GM23338 (cell line): ENCODE results near the gene RAB7B. TPM values are rescaled to one million over a fixed set of nuclear protein-coding genes. Genes with fewer than 3 reads are reported as not detected.

Source experiments
- ATAC-seq: fragments of 200-7000 bp; cut with Tn5 transposase; 3 replicates; pipeline ENCODE4 v1.9.1; 2020
- DNase-seq: peaks from one replicate; pipeline ENCODE4 v3.0.0-alpha.2; 2015; ENCODE audit warnings: low spot score
- H2AFZ ChIP-seq: fragments of 200-600 bp; sonication (generic); 2 replicates; pipeline ENCODE4 v1.8.0; 2016; ENCODE audit warnings: antibody characterized with exemption, mild to moderate bottlenecking, moderate library complexity
- H3F3A ChIP-seq: fragments of 200-600 bp; sonication (generic); replicated peaks from 2 replicates; pipeline ENCODE4 v1.8.0; 2017; ENCODE audit warnings: antibody characterized with exemption, mixed run types, low read depth
- H3K27ac ChIP-seq: fragments of 200-600 bp; sonication (generic); 2 replicates; pipeline ENCODE4 v1.6.1; 2016; ENCODE audit warnings: low read depth
- H3K27me3 ChIP-seq: fragments of 200-600 bp; sonication (generic); 2 replicates; pipeline ENCODE4 v1.8.0; 2016; ENCODE audit warnings: mild to moderate bottlenecking, mixed run types, moderate library complexity; ENCODE audit not compliant: insufficient read depth
- H3K36me3 ChIP-seq: fragments of 200-600 bp; sonication (generic); 2 replicates; pipeline ENCODE4 v1.8.0; 2016; ENCODE audit warnings: mild to moderate bottlenecking; ENCODE audit not compliant: insufficient read depth
- H3K4me1 ChIP-seq: fragments of 200-600 bp; sonication (generic); 2 replicates; pipeline ENCODE4 v1.8.0; 2016; ENCODE audit warnings: mild to moderate bottlenecking, moderate library complexity; ENCODE audit not compliant: insufficient read depth
- H3K4me2 ChIP-seq: fragments of 200-600 bp; sonication (generic); 2 replicates; pipeline ENCODE4 v1.7.1; 2017; ENCODE audit warnings: mixed run types
- H3K4me3 ChIP-seq: fragments of 200-600 bp; sonication (generic); 2 replicates; pipeline ENCODE4 v1.6.1; 2016; ENCODE audit warnings: mixed run types
- H3K79me2 ChIP-seq: fragments of 200-600 bp; sonication (generic); replicated peaks from 2 replicates; pipeline ENCODE4 v1.8.0; 2017; ENCODE audit warnings: mild to moderate bottlenecking; ENCODE audit not compliant: insufficient read depth
- H3K9me2 ChIP-seq: fragments of 200-600 bp; sonication (generic); 2 replicates; pipeline ENCODE4 v1.8.0; 2017; ENCODE audit not compliant: insufficient read depth
- H4K20me1 ChIP-seq: fragments of 200-600 bp; sonication (generic); replicated peaks from 2 replicates; pipeline ENCODE4 v1.8.0; 2017; ENCODE audit warnings: mild to moderate bottlenecking; ENCODE audit not compliant: insufficient read depth
- H3K27ac Mint-ChIP-seq: 2 replicates; pipeline ENCODE4 v1.8.0; 2020; ENCODE audit warnings: inconsistent platforms, mild to moderate bottlenecking, moderate library complexity, mixed read lengths
- H3K27me3 Mint-ChIP-seq: 3 replicates; pipeline ENCODE4 v1.8.0; 2022; ENCODE audit warnings: low read depth, mild to moderate bottlenecking, moderate library complexity, mixed read lengths, inconsistent platforms; ENCODE audit not compliant: insufficient read depth, poor library complexity
- H3K36me3 Mint-ChIP-seq: 3 replicates; pipeline ENCODE4 v1.8.0; 2021; ENCODE audit warnings: low read depth, mild to moderate bottlenecking, inconsistent platforms, moderate library complexity, mixed read lengths
- H3K4me1 Mint-ChIP-seq: 3 replicates; pipeline ENCODE4 v1.8.0; 2020; ENCODE audit warnings: mild to moderate bottlenecking, inconsistent platforms, mixed read lengths
- H3K4me3 Mint-ChIP-seq: 3 replicates; pipeline ENCODE4 v1.8.0; 2021; ENCODE audit warnings: moderate library complexity, mild to moderate bottlenecking, inconsistent platforms, mixed read lengths
- H3K9me3 Mint-ChIP-seq: 3 replicates; pipeline ENCODE4 v1.8.0; 2020; ENCODE audit warnings: moderate library complexity, mild to moderate bottlenecking, inconsistent platforms, mixed read lengths
- CREB1 ChIP-seq: fragments of 250-450 bp; sonication (Bioruptor Pico); IDR thresholded peaks from 2 replicates; pipeline ENCODE4 v1.5.0; 2020; ENCODE audit warnings: low read depth, mild to moderate bottlenecking, moderate library complexity
- CTCF ChIP-seq, 2 experiments: fragments of 200-600 bp in 1 of 2; sonication (generic) in 1 of 2; conservative IDR thresholded peaks; 2 replicates each; pipeline versions ENCODE4 v1.5.1 to v1.6.1; 2016 to 2017; ENCODE audit warnings: antibody characterized with exemption in 2 of 2, low read depth in 2 of 2, mild to moderate bottlenecking in 2 of 2, moderate library complexity in 1 of 2
- EZH2 ChIP-seq: fragments of 200-600 bp; sonication (generic); IDR thresholded peaks from one replicate; pipeline ENCODE4 v1.8.0; 2017; ENCODE audit warnings: antibody characterized with exemption, mild to moderate bottlenecking, low read depth; ENCODE audit not compliant: unreplicated experiment
- EZH2phosphoT487 ChIP-seq: fragments of 200-600 bp; sonication (generic); IDR thresholded peaks from one replicate; pipeline ENCODE4 v1.8.1; 2018; ENCODE audit warnings: antibody characterized with exemption; ENCODE audit not compliant: unreplicated experiment
- JUNB ChIP-seq: IDR thresholded peaks from one replicate; pipeline ENCODE4 v1.6.1; 2016; ENCODE audit warnings: antibody characterized with exemption; ENCODE audit not compliant: unreplicated experiment
- NANOG ChIP-seq: IDR thresholded peaks from 2 replicates; pipeline ENCODE4 v1.6.1; 2016; ENCODE audit warnings: antibody characterized with exemption, borderline replicate concordance
- POLR2AphosphoS5 ChIP-seq: IDR thresholded peaks from 2 replicates; pipeline ENCODE4 v1.6.1; 2016; ENCODE audit warnings: antibody characterized with exemption, low read depth
- REST ChIP-seq: IDR thresholded peaks from one replicate; pipeline ENCODE4 v1.6.1; 2018; ENCODE audit warnings: antibody characterized with exemption; ENCODE audit not compliant: unreplicated experiment
- STAT1 ChIP-seq: IDR thresholded peaks from one replicate; pipeline ENCODE4 v1.6.1; 2016; ENCODE audit warnings: antibody characterized with exemption; ENCODE audit not compliant: unreplicated experiment
- ZNF114 ChIP-seq: fragments of 250-450 bp; sonication (Bioruptor Pico); IDR thresholded peaks from 2 replicates; pipeline ENCODE4 v1.5.0; 2020; ENCODE audit warnings: mild to moderate bottlenecking, moderate library complexity
- ZNF331 ChIP-seq: fragments of 250-450 bp; sonication (Bioruptor Pico); IDR thresholded peaks from 2 replicates; pipeline ENCODE4 v1.5.0; 2020; ENCODE audit warnings: low read depth, mild to moderate bottlenecking, moderate library complexity
- ZNF462 ChIP-seq: fragments of 250-450 bp; sonication (Bioruptor Pico); IDR thresholded peaks from 2 replicates; pipeline ENCODE4 v1.5.0; 2020; ENCODE audit warnings: mild to moderate bottlenecking, moderate library complexity
- polyA plus RNA-seq: library from polyadenylated mRNA; unstranded; fragments of >200 nt; fragmentation: Nextera tagmentation; extraction: Ambion mirVana; gene quantifications from 2 replicates; pipeline ENCODE4 v1.2.1, GENCODE V29; 2016
- total RNA-seq: library from RNA; depleted of rRNA; stranded (reverse); fragments of >200 nt; shearing (Covaris generic); gene quantifications from 2 replicates; pipeline ENCODE4 v1.2.3, GENCODE V29; 2014
- TF ChIP-seq, protein P1 (sequence below): IDR thresholded peaks from 2 replicates; pipeline ENCODE4 v1.6.1; 2016; ENCODE audit warnings: antibody characterized with exemption

The RAB7B gene
- total and polyA plus RNA-seq, 2 experiments from 2014 or later = not detected

DNA sequence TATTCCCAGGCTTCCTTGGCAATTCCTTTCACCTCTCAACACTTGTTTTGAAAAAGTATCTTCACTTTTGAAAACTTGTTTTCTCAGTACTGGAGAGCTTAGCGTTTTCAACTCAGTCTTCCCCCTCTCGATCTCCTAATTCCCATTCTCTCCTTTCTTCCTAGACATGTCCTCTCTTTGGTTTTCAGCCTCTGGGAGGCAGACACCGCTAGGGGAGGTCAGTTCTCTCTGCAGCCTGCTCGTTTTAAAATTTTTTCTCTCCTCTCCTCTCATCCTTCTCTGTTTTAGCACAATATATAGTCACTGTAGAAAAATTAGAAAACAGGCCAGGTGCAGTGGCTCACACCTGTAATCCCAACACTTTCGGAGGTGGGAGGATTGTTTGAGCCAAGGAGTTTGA lies 37.1 kb upstream of the RAB7B start:
- peak overlapping the region; percentile 53 for H2AFZ ChIP-seq
- no peaks in the 10 kb centered on the region for H3F3A ChIP-seq
- no peaks in the 10 kb centered on the region for H3K27me3 ChIP-seq
- no peaks in the 10 kb centered on the region for H3K36me3 Mint-ChIP-seq
- no peak overlapping the region for H3K4me3 Mint-ChIP-seq
- H3K9me2 ChIP-seq = no peaks in the 10 kb centered on the region
- H3K79me2 ChIP-seq = no peaks in the 10 kb centered on the region
- no peak overlapping the region for H3K4me3 ChIP-seq
- peaks cover 19% of the 10 kb centered on the region for H3K4me1 ChIP-seq
- H3K9me3 Mint-ChIP-seq = no peaks in the 10 kb centered on the region
- H3K4me1 Mint-ChIP-seq = peaks cover 25% of the 10 kb centered on the region
- DNase-seq (peak; percentile 17), ATAC-seq (peak; percentile 42)
- H3K36me3 ChIP-seq = no peaks in the 10 kb centered on the region
- H3K4me2 ChIP-seq = no peak overlapping the region
- H3K27ac Mint-ChIP-seq = no peak overlapping the region
- no peak overlapping the region for H3K27ac ChIP-seq
- no peaks in the 10 kb centered on the region for H4K20me1 ChIP-seq
- peaks cover 6% of the 10 kb centered on the region for H3K27me3 Mint-ChIP-seq
- no peak for TF ChIP-seq EZH2phosphoT487
- no peak for TF ChIP-seq NANOG
- TF ChIP-seq JUNB = no peak
- TF ChIP-seq POLR2AphosphoS5 = no peak
- no peak for TF ChIP-seq REST
- TF ChIP-seq ZNF462 (CRISPR knock-in tag) = no peak
- TF ChIP-seq CREB1 (CRISPR knock-in tag) = no peak
- no peak for TF ChIP-seq EZH2
- TF ChIP-seq ZNF331 (CRISPR knock-in tag) = no peak
- TF ChIP-seq ZNF114 (CRISPR knock-in tag) = no peak
- TF ChIP-seq STAT1 = no peak
- TF ChIP-seq CTCF (conservative IDR thresholded peaks at IDR 0.05; ENCODE audit: low read depth in 2 of 2) = no peak
- TF ChIP-seq, protein P1, sequence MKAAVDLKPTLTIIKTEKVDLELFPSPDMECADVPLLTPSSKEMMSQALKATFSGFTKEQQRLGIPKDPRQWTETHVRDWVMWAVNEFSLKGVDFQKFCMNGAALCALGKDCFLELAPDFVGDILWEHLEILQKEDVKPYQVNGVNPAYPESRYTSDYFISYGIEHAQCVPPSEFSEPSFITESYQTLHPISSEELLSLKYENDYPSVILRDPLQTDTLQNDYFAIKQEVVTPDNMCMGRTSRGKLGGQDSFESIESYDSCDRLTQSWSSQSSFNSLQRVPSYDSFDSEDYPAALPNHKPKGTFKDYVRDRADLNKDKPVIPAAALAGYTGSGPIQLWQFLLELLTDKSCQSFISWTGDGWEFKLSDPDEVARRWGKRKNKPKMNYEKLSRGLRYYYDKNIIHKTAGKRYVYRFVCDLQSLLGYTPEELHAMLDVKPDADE = no peak
